CD4-positive, alpha-beta T cell treated with Interleukin-12 subunit alpha and Interleukin-12 subunit beta, for 1 hour (primary cell): ENCODE results near the gene CYTH4.
"Not testable (repeated sequence)": the region's sequence is repeated elsewhere in the genome, so short reads cannot be mapped to it uniquely, and the experiment has no call there.

ENCODE experiments used
- DNase-seq: peaks from one replicate; pipeline ENCODE4 v3.0.0-alpha.2; 2020

CYTH4 gene

DNA sequence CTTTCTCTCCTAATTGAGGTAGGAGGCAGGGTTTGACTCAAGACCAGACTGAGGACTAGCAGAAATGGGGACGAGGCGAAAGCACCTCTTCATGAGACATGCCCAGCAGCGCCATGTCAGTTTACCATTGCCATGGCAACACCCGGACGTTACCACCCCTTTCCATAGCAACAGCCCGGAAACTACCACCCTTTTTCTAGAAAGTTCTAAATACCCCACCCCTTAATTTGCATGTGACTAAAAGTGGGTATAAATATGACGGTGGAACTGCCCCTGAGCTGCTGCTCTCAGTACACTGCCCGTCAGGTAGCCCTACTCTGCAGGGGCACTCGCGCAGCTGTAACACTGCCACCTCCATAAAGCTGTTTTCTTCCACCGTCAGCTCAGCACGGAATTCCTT lies 32.3 kb upstream of the CYTH4 start:
- no peak for DNase-seq

GRCh38 chr22:37251836-37252235 lies 30.5 kb upstream of the CYTH4 start:
- DNase-seq: not testable (repeated sequence)

GRCh38 chr22:37253126-37253660 lies 29.1 kb upstream of the CYTH4 start:
- DNase-seq: no peak

DNA sequence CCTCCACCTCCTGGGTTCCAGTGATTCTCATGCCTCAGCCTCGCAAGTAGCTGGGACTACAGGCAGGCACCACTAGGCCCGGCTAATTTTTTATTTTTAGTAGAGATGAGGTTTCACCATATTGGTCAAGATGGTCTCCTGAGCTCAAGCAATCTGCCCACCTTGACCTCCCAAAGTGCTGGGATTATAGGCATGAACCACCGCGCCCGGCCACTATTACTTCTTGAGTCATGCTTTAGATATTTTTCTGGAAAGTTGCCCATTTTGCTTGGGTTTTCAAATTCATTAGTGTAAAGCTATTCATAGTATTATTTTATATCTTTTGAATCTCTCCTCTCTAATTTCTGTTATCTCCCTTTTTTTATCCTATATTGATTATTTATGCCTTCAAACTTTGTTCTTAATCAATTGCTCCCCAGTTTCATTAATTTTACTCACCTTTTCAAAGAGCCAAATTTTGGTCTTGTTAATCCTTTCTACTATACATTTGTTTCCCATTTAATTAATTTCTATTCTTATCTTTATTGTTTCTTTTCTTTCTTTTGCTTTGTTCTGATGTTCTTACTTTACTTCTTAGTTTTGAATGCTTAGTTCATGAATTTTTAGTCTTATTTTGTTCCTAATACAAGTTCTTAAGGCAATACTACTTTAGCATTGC lies 28.0 kb upstream of the CYTH4 start:
- DNase-seq: no peak

- no peak for DNase-seq
Measured at GRCh38 chr22:37254867-37255233, 27.5 kb upstream of the CYTH4 start.

GRCh38 chr22:37255558-37256006 lies 26.7 kb upstream of the CYTH4 start:
- no peak for DNase-seq

DNA sequence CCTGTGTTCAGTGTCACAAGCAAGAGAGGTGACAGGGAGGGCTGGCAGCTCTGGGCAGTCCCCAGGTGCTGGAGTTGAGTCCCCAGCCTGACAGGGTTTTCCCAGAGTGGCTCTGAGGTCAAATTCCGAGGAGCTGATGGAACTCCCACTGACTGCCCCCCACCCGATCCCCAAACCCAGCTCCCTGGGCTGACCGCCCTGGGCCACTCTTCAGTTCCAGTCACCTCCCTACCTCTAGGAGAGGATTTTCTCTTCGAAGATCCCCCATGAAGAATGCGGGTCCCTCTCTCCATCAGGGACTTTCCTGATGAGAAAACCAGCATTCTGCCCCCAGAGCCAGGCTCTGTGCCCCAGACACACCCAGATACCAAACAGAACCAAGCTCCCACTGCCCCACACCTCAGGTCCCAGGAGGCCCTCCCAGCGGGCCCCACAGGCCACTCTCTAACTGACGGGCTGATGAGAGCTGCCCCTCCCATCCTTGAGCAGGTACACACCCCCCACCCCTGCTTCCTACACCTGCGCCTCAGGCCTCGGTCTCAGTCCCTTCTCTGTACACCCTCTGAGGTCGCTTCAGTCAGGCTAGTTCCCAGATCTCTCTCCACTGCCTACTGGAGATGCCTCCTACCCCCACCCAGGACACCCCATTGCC lies 26.1 kb upstream of the CYTH4 start:
- no peak for DNase-seq

DNA sequence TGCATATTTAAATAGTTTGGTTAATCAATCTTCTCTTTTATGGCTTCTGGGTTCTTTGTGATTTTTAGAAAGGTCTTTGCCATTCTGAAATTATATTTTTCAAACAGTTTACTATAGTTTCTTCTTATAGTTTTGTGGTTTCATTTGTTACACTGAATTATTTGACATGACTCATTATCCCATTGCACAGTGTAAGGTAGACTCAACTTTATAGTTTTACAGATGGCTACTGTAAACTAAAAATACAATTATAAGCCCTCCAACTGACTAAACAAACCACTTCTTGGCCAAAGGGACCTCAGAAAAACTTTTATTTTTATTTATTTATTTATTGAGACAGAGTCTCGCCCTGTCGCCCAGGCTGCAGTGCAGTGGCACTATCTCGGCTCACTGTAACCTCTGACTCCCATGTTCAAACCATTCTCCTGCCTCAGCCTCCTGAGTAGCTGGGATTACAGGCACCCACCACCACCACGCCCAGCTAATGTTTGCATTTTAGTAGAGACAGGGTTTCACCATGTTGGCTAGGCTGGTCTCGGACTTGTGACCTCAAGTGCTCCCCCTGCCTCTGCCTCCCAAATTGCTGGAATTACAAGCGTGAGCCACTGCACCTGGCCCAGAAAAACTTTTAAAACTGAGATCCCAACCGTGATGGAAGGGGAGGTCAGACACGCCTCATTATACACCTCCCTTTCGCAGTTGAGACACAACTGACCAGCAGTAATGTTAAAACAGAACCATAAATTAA lies 24.1 kb upstream of the CYTH4 start:
- DNase-seq: no peak

- no peak for DNase-seq
Measured at GRCh38 chr22:37258753-37259401, 23.4 kb upstream of the CYTH4 start.

DNA sequence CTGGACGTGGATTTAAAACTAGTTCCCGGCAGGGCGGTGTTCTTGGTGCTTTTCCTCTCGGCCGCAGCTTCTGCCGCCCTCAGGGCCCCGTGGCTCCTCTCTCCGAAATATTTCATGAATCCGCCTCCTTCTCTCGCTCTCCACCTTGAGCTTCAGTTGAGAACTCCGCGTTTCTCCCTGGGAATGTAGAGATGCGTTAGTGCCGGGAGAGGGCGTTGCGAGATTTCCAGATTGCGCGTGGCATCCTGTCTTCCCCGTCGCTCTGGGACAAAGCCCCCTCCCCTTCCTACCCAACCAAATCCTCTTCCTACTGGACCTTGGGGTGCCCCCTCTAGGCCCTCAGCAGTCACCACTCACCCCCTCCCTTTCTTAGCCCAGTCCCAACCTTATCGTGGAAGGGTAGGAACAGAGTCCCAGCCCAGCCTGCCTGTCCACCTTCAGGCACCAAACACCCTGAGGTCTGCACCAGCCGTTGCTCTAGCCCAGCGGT lies 22.7 kb upstream of the CYTH4 start:
- DNase-seq: no peak

GRCh38 chr22:37260155-37260795 lies 22.0 kb upstream of the CYTH4 start:
- no peak for DNase-seq

GRCh38 chr22:37260901-37261336 lies 21.4 kb upstream of the CYTH4 start:
- peak; percentile 74 for DNase-seq

DNA sequence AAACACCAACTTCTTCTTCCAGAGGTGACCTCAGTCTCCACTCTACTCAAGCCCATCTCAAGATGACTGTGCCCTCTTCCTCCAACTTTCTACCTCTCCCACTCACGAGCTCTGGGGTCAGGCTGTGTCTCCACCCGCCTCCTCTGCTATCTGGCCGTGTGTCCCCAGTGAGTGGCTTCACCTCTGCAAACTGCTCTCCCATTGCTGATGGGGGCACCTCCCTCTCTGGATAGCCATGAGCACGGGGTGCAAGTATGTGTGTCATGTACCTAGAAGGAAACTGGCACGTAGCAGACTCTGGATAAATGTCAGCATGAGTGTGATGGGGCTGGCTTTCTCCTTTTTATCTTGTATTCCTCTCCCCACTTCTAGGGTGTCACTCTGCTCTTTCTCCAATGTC lies 20.0 kb upstream of the CYTH4 start:
- DNase-seq: no peak

GRCh38 chr22:37263966-37264887 lies 18.1 kb upstream of the CYTH4 start:
- no peak for DNase-seq

- no peak for DNase-seq
Measured at GRCh38 chr22:37266581-37267134, 15.7 kb upstream of the CYTH4 start.

GRCh38 chr22:37267135-37267587 lies 15.1 kb upstream of the CYTH4 start:
- peak; percentile 77 for DNase-seq

GRCh38 chr22:37267661-37268413 lies 14.5 kb upstream of the CYTH4 start:
- DNase-seq: no peak

DNA sequence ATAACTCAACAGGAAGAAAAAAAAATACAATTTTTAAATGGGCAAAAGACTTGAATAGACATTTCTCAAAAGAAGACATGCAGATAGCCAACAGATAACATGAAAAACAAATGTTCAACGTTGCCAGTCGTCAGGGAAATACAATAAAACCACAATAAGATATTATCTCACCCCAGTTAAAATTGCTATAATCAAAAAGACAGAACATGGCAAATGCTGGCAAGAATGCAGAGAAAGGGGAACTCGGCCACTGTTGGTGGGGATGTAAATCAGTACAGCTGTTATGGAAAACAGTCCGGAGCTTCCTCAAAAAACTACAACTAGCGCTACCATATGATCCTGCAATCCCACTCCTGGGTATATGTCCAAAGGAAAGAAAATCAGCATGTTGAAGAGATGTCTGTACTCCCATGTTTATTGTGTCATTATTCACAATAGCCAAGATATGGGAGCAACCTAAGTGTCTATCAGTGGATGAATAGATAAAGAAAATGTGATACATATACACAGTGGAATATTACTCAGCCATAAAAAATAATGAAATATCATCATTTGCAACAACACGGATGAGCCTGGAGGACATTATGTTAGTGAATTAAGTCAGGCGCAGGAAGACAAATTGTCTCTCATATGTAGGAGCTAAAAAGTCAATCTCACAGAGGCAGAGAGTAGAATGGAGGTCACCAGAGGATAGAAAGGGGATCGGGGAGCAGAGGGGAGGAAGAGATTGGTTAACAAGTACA lies 12.2 kb upstream of the CYTH4 start:
- no peak for DNase-seq

DNA sequence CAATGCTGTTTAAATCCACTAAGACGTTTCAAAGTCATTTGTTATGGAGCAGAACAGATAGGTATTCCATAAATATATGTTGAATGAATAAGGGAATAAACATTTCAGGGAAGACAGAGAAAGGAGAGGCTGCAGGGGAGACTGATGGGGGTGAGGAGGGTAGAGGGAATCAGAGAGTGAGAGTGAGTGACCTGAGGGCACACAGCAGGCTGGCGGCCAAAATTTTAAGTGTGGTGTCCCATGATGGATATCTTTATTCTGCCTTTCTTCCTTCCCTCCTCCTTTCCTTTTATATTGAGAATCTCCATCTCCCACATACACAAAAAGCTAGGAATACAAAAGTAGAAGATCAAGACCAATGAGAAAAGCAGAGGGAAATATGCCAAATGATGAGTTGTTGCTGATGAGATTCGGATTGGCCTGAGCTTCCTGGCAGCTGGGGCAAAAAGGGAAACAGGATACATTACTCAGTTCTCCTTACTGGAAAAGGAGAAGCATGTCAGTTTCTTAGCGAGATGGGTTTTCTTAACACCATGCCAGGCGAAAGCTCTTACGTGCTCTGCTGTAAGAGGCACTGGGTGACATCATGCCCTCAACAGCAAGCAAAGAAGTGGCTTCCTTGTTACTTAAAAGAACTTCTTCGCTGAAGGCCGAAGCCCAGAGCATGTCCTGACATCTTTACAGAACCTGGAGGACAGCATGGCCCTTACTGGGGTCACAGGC lies 11.2 kb upstream of the CYTH4 start:
- no peak for DNase-seq
